Measurements from ENCODE around the gene XRCC2. TPM values are rescaled to one million over a fixed set of nuclear protein-coding genes. Genes with fewer than 3 reads are reported as not detected.
A peak's percentile ranks its signal among the peaks of the same experiment; 100 is the strongest.

The XRCC2 gene
- total RNA-seq, 1 experiment from 2014 or later = 7.3 TPM

DNA sequence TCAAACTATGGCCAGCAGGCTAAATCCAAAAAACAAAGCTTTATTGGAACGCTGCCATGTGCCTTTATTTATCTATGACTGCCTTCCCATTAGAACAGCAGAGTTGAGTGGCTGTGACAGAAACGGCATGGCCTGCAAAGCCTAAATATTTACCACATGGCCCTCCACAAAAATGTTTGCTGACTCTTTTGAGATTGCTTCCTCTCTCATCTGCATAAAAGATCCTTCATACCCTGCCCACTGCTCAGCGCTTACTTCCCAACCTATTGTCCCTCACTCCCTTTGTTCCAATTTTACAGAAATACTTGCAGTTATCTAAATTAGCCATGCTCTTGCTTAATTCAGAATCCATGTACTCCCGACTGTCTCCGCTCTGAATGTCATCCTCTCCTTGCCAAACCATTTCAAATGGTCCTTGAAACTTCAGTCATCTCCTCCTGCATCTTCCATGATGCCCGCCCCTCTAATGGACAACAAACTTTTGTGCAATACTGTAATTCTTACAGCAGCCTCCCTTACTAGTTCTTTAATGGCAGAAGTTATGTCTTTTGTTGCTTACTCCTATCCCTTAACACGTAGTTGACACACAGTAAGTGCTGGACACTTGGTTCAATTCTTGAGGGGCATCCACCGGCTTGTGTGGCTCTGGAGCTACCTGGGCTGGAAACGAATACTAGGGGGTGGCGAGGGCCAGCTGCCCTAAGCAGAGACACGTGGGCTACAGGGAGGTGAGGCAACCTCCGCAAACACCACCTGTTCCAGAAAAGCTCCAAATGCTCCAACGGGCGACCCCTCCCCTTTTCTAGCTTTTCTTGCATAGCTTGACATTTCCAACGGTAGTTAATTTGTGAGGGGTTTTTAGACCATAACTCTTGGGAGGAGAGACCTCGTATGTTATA lies 832 bp downstream of the XRCC2 start:
- Histone ChIP-seq H3K4me3 (ENCODE audit: insufficient read depth, low read depth, low read length) (peak overlapping the region; percentile 95), H3K36me3 (replicated peaks; ENCODE audit: control insufficient read depth, insufficient read depth, low read length) (no peaks in the 10 kb centered on the region; the same call in 1 of the 2 replicates), H3K27me3 (ENCODE audit: control insufficient read depth, insufficient read depth, low read length) (no peaks in the 10 kb centered on the region)
- peak; percentile 54 for DNase-seq

DNA sequence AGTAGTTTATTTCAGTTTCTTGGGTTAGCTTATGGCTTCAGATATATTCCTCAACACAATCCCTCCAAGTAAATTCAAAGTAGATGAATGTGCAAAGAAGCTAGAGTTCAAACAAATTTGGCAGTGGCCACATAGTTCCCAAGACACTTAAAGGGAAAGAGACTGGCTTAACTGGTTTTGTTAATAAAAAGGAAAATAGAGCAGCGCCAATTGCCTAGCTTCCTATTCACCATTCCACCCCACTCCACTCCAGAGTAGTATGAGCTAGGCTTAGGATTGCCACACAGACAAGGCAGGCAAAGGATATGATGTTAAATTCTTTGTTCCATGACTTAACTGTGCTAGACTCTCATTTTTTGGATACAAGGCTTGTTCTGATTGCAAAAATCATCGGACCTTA lies 2.0 kb downstream of the XRCC2 start:
- Histone ChIP-seq H3K36me3 (replicated peaks; ENCODE audit: control insufficient read depth, insufficient read depth, low read length) (peaks cover 2% of the 10 kb centered on the region), H3K27me3 (ENCODE audit: control insufficient read depth, insufficient read depth, low read length) (no peaks in the 10 kb centered on the region), H3K4me3 (ENCODE audit: insufficient read depth, low read depth, low read length) (no peak overlapping the region)
- DNase-seq = no peak

DNA sequence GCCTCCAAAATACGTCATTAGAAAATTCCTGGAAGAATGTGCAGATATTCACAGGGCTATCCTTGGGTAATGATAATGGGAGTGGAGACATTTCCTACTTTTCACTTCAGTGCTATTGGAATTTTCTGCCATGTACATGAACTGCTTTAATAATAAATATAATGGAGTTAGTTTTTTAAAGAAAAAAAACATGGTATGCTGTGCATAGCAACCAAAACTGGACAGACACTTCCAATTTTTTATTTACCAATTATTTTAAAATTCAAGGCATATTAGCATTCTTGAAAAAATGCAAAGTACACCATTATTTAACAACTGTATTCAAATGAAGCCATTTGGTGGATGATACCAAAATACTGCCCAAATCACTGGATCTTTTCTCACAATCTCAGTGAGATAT lies 3.3 kb downstream of the XRCC2 start:
- no peak for DNase-seq
- Histone ChIP-seq H3K36me3 (replicated peaks; ENCODE audit: control insufficient read depth, insufficient read depth, low read length) (peaks cover 2% of the 10 kb centered on the region), H3K4me3 (ENCODE audit: insufficient read depth, low read depth, low read length) (no peak overlapping the region), H3K27me3 (ENCODE audit: control insufficient read depth, insufficient read depth, low read length) (no peaks in the 10 kb centered on the region)

DNA sequence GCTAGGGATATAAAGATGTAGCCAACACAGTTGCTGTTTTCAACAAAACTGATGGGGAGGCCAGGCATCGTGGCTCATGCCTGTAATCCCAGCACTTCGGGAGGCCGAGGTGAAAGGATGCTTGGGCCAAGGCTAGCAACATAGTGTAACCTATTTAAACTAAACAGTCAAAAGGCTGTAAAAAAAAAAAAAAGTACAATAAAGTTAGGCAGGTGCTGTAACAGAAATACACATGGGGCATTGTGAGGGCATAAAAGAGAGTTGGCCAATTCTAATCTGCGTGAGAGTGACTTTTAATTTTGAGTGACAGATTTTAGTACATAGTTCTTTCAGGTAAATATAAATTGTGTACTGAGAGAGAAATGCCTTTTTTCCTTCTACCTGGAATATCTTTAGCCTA lies 6.2 kb downstream of the XRCC2 start:
- peaks cover 4% of the 10 kb centered on the region for H3K36me3 ChIP-seq (replicated peaks; ENCODE audit: control insufficient read depth, insufficient read depth, low read length)
- H3K4me3 ChIP-seq (ENCODE audit: insufficient read depth, low read depth, low read length) = no peak overlapping the region
- no peaks in the 10 kb centered on the region for H3K27me3 ChIP-seq (ENCODE audit: control insufficient read depth, insufficient read depth, low read length)
- DNase-seq = no peak

DNA sequence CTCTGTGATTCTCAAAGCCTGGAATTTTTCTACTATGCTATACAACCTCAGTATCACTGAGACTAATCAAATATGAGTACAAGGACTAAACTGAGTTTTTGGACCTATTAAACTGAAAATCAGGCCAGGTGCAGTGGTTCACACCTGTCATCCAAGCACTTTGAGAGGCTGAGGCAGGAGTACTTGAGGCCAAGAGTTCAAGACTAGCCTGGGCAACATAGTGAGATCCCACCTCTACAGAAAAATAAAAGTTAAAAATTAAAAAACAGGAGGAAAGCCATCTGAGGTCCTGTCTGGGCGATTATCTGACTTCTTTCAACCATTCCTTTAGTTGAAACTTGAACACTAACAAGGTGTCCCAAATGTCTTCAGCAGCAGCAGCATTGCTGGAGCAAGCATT lies 7.0 kb downstream of the XRCC2 start:
- H3K4me3 ChIP-seq (ENCODE audit: insufficient read depth, low read depth, low read length) = no peak overlapping the region
- H3K27me3 ChIP-seq (ENCODE audit: control insufficient read depth, insufficient read depth, low read length) = no peaks in the 10 kb centered on the region
- peaks cover 4% of the 10 kb centered on the region for H3K36me3 ChIP-seq (replicated peaks; ENCODE audit: control insufficient read depth, insufficient read depth, low read length)
- no peak for DNase-seq

DNA sequence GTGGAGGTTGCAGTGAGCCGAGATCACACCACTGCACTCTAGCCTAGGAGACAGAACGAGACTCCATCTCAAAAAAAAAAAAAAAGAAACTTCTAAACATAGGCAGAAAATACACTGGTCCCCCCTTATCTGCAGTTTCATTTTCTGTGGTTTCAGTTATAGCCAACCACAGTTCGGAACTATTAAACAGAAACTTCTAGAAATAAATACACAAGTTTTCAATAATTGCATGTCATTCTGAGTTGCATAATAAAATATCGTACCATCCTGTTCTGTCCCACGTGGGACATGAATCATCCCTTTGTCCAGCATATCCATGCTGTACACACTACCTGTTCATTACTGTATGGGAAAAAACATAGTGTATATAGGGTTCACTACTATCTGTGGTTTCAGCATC lies 8.0 kb downstream of the XRCC2 start:
- Histone ChIP-seq H3K27me3 (ENCODE audit: control insufficient read depth, insufficient read depth, low read length) (no peaks in the 10 kb centered on the region), H3K36me3 (replicated peaks; ENCODE audit: control insufficient read depth, insufficient read depth, low read length) (peaks cover 4% of the 10 kb centered on the region), H3K4me3 (ENCODE audit: insufficient read depth, low read depth, low read length) (no peak overlapping the region)
- DNase-seq = no peak

DNA sequence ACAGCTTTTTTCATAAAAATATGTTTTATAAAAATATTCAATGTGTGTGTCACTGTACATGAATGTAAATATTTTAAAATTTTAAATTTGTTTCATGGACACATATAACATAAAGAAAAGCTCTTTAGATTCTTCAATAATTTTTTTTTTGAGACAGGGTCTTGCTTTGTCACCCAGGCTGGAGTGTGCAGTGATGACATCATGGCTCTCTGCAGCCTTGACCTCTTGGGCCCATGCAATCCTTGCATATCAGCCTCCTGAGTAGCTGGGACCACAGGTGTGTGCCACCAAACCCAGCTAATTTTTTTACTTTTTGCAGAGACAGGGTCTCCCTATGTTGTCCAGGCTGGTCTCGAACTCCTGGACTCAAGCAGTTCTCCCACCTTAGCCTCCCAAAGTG lies 9.9 kb downstream of the XRCC2 start:
- Histone ChIP-seq H3K27me3 (ENCODE audit: control insufficient read depth, insufficient read depth, low read length) (no peaks in the 10 kb centered on the region), H3K4me3 (ENCODE audit: insufficient read depth, low read depth, low read length) (no peak overlapping the region), H3K36me3 (replicated peaks; ENCODE audit: control insufficient read depth, insufficient read depth, low read length) (peaks cover 5% of the 10 kb centered on the region)
- no peak for DNase-seq

DNA sequence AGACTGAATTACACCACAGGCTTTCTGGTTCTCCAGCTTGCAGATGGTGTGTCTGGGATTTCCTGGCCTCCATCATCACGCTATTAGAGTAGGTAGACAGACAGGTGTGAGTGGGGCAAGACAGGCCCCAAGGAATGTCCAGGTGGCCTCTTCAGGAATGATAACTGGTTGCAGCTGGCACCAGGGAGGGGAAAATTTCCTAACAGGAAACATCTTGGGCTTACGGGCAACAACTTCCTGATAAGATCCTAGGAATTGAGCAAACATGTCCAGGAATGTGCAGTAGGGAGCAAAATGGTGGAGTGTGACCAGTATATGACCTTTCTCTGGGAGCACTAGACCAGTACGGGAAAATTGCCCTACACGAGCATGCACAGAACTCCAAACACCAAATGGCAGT lies 11.3 kb downstream of the XRCC2 start:
- peaks cover 12% of the 10 kb centered on the region for H3K36me3 ChIP-seq (replicated peaks; ENCODE audit: control insufficient read depth, insufficient read depth, low read length)
- DNase-seq = no peak
- no peak overlapping the region for H3K4me3 ChIP-seq (ENCODE audit: insufficient read depth, low read depth, low read length)
- H3K27me3 ChIP-seq (ENCODE audit: control insufficient read depth, insufficient read depth, low read length) = no peaks in the 10 kb centered on the region

DNA sequence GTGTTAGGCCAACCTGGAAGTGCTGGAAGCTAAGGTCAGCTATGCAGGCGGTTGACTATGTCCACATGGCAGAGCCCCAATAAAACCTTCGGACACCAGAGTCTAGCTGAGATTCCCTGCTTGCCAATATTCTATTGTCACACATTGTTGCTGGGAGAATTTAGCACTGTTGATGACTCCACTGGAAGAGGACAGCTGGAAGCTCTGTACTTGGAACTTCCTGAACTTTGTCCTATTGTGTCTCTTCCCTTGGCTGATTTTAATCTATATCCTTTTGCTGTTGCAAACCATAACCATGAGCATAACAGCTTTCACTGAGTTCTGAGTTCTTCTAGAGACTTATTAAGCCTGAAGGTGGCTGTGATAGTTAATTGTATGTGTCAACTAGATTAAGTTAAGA lies 12.0 kb downstream of the XRCC2 start:
- no peak overlapping the region for H3K4me3 ChIP-seq (ENCODE audit: insufficient read depth, low read depth, low read length)
- no peak for DNase-seq
- no peaks in the 10 kb centered on the region for H3K27me3 ChIP-seq (ENCODE audit: control insufficient read depth, insufficient read depth, low read length)
- peaks cover 12% of the 10 kb centered on the region for H3K36me3 ChIP-seq (replicated peaks; ENCODE audit: control insufficient read depth, insufficient read depth, low read length)

DNA sequence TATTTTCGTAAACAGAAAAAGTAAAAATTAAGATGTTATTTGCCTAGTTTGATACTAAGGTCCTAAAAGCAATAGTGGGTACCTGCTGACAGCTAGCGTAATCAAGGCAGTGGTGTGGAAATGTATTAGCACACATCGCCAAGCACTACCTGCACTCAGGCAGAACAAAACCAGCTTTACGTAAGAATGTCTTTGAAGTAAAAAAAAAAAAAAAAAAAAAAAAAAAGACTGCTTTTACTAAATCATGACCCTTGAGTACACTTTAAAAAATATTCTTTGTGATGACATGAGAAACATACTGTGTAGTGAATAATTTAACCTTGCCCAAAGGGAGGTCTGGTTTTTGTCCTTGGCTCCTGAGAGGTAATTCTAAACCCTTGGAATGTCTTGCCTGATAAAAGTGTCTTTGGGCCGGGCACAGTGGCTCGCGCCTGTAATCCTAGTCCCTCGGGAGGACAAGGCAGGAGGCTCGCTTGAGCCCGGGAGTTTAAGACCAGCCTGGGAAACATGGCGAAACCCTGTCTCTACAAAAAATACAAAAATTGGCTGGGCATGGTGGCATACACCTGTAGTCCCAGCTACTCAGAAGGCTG lies 12.7 kb downstream of the XRCC2 start:
- H3K36me3 ChIP-seq (replicated peaks; ENCODE audit: control insufficient read depth, insufficient read depth, low read length) = peaks cover 12% of the 10 kb centered on the region
- H3K4me3 ChIP-seq (ENCODE audit: insufficient read depth, low read depth, low read length) = no peak overlapping the region
- H3K27me3 ChIP-seq (ENCODE audit: control insufficient read depth, insufficient read depth, low read length) = no peaks in the 10 kb centered on the region
- no peak for DNase-seq

DNA sequence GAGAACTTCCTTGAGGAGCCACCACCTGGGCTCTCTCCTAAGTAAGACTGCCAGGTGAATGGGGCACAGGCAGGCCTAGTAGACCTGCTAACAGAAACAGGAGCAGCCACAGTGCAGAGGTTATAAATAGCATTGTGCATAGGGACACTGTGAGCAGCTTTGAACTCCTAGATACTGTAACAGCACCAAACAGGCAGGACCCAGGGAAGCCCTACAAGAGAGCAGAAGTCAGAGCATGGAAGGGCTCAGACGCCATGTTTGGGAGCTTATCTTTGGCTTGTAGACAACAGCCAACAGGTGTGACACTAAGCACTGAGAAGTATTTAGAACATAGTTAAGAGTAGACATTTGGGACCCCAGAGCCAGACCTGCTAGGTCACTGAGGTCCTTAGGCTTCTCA lies 14.5 kb downstream of the XRCC2 start:
- H3K36me3 ChIP-seq (replicated peaks; ENCODE audit: control insufficient read depth, insufficient read depth, low read length) = peaks cover 12% of the 10 kb centered on the region
- no peaks in the 10 kb centered on the region for H3K27me3 ChIP-seq (ENCODE audit: control insufficient read depth, insufficient read depth, low read length)
- H3K4me3 ChIP-seq (ENCODE audit: insufficient read depth, low read depth, low read length) = no peak overlapping the region
- no peak for DNase-seq

DNA sequence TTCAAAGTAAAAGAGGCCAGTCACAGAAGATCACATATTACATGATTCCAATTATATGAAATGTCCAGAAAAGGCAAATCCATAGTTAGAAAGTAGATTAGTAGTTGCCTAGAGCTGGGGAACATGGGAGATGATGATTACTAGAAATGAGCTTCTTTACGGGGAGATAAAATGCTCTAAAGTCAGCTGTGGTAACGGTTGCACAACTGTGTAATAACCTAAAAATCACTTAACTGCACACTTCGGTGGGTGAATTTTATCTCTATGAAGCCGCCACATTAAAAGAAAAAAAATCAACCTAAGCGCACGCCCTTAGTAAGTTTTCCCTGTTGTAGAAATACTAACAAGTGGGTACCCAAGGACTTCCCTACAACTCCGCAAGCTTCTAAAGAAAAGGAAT lies 15.9 kb downstream of the XRCC2 start:
- DNase-seq = no peak
- Histone ChIP-seq H3K4me3 (ENCODE audit: insufficient read depth, low read depth, low read length) (no peak overlapping the region), H3K27me3 (ENCODE audit: control insufficient read depth, insufficient read depth, low read length) (no peaks in the 10 kb centered on the region), H3K36me3 (replicated peaks; ENCODE audit: control insufficient read depth, insufficient read depth, low read length) (peaks cover 10% of the 10 kb centered on the region)

DNA sequence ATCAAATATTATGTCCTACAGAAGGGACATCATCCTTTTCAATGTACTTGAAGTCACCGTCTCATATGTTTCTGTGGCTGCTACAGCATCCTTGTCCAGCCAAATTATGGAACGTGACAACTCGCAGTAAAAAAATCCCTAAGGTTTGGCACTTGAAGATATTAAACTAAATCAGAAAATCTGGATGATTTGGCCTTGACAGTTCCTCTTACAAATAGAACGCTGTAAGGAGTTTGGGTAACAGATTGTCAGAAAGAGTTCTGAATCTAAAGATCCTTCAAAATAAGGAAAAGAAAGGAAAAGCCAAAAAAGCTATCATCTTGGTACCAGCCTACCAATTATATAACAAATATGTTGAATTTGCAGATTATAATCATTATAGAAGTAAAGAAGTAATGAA lies 21.0 kb downstream of the XRCC2 start:
- Histone ChIP-seq H3K36me3 (replicated peaks; ENCODE audit: control insufficient read depth, insufficient read depth, low read length) (peaks cover 10% of the 10 kb centered on the region), H3K27me3 (ENCODE audit: control insufficient read depth, insufficient read depth, low read length) (no peaks in the 10 kb centered on the region), H3K4me3 (ENCODE audit: insufficient read depth, low read depth, low read length) (no peak overlapping the region)
- DNase-seq = no peak

DNA sequence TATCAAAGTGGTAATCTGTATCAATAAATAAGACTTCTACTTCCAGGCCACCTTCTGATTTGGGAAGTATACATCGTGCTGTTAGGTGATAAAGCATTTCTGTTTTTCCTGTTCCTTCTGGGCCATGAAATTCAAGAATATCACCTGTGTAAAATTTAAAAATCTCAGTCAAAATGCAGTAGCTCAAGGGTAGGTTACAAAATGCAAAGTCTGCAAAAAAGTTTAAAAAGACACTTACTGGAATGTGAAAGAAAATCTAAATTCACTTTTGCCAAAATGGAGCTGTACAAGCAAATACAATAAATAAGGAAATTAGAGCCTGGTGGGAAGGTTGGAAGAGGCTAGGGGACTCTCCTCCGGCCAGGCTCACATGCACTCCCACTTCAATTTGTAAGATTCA lies 26.7 kb downstream of the XRCC2 start:
- Histone ChIP-seq H3K36me3 (replicated peaks; ENCODE audit: control insufficient read depth, insufficient read depth, low read length) (peaks cover 15% of the 10 kb centered on the region), H3K27me3 (ENCODE audit: control insufficient read depth, insufficient read depth, low read length) (no peaks in the 10 kb centered on the region), H3K4me3 (ENCODE audit: insufficient read depth, low read depth, low read length) (no peak overlapping the region)
- DNase-seq = no peak

DNA sequence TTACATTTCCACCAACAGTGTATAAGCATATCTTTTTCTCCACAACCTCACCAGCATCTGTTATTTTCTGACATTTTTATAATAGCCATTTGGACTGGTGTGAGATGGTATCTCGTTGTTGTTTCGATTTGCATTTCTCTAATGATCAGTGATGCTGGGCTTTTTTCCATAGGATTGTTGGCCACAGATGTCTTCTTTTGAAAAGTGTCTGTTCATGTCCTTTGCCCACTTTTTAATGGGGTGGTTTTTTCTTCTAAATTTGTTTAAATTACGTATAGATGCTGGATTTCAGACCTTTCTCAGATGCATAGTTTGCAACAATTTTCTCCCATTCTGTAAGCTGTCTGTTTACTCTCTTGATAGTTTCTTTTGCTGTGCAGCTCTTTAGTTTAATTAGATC lies 28.9 kb downstream of the XRCC2 start:
- no peak for DNase-seq
- no peak overlapping the region for H3K4me3 ChIP-seq (ENCODE audit: insufficient read depth, low read depth, low read length)
- H3K36me3 ChIP-seq (replicated peaks; ENCODE audit: control insufficient read depth, insufficient read depth, low read length) = peaks cover 12% of the 10 kb centered on the region
- no peaks in the 10 kb centered on the region for H3K27me3 ChIP-seq (ENCODE audit: control insufficient read depth, insufficient read depth, low read length)

Data from H7 (cell line).